GM19372 (cell line): ENCODE data around the gene KRT14.
"Not testable (repeated sequence)": the region's sequence is repeated elsewhere in the genome, so short reads cannot be mapped to it uniquely, and the experiment has no call there.

Experiments
- ATAC-seq: cut with Tn5 transposase; IDR thresholded peaks from one replicate; pipeline ENCODE4 v1.9.1; 2021; ENCODE audit warnings: mild to moderate bottlenecking, low read depth, moderate library complexity; ENCODE audit not compliant: unreplicated experiment

Gene KRT14

DNA sequence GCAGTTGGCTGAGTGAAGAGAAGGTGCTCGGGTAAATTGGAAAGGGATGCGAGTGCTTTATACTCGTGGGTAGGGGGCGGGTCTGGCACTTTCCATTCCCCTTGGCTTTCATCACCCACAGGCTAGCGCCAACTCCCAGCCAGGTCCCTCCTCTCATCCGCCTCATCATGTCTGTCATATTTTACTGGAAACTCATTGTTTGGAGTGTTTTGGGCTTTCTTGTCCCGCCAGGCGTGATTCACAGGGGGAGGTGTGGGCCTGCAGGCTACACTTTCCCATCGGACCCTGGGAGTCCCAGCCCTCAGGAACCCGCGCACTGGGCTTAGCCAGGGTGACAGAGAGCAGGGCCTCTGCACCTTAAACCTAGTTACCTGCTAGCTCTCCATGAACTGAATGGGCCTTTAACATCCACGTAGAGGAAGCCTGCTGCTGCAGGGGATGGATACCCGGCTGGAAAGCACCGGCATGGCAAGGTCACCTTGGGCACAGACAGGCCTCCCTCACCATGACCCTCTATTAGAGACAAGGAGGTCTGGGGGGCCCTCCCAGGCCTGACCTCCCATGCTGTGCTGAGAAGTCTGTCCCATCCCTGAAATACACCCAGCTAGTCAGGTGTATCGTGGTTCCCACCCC lies at the start of gene KRT14:
Gene KRT14, minus strand, starts transcription at position 33 of the 633 bp plus-strand sequence. CDS start 61 bp downstream, outside the sequence.
- no peak for ATAC-seq

- no peak for ATAC-seq
Measured at GRCh38 chr17:41635121-41636097, 48.7 kb upstream of the KRT14 start.

DNA sequence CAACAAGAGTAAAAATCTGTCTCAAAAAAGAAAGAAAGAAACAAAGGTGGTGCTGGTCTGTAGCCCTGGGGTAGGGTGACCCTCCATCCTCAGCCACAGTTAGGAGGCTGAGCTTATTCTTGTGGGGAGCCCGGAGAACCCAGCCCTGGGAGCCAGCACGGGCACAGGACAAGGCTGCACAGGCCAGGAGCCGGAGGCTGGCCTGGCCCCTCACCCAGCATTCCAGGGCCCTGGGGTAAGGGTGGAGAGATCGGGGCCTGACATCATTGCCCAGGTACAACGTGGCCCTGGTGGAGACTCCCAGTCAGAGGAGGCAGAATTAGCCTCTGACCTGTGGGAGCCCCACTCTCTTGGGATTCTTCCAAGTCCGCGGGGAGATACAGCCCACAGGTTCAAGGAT lies 47.9 kb upstream of the KRT14 start:
- no peak for ATAC-seq

GRCh38 chr17:41633556-41634199 lies 47.0 kb upstream of the KRT14 start:
- no peak for ATAC-seq

- no peak for ATAC-seq
Measured at GRCh38 chr17:41632482-41633105, 45.9 kb upstream of the KRT14 start.

DNA sequence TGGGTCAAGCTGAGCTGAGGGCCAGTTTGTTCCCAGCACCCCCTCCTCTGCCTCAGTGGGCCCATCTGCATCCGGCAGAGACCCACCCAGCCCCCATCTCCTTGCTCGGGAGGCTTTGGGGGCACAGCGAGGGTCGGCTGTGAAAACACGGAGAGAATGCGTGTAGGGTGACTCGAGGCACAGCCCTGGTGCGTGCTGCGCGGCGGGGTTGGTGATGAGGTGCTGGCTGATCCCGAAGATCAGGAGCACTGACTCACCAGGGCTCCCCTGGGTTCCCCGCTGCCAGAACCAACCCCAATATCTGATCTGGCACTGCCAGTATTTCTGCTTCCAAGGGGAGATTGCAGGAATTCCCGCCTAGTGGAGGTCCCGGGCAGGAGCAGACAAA lies 45.2 kb upstream of the KRT14 start:
- no peak for ATAC-seq

- ATAC-seq: no peak
Measured at GRCh38 chr17:41631025-41631897, 44.6 kb upstream of the KRT14 start.

DNA sequence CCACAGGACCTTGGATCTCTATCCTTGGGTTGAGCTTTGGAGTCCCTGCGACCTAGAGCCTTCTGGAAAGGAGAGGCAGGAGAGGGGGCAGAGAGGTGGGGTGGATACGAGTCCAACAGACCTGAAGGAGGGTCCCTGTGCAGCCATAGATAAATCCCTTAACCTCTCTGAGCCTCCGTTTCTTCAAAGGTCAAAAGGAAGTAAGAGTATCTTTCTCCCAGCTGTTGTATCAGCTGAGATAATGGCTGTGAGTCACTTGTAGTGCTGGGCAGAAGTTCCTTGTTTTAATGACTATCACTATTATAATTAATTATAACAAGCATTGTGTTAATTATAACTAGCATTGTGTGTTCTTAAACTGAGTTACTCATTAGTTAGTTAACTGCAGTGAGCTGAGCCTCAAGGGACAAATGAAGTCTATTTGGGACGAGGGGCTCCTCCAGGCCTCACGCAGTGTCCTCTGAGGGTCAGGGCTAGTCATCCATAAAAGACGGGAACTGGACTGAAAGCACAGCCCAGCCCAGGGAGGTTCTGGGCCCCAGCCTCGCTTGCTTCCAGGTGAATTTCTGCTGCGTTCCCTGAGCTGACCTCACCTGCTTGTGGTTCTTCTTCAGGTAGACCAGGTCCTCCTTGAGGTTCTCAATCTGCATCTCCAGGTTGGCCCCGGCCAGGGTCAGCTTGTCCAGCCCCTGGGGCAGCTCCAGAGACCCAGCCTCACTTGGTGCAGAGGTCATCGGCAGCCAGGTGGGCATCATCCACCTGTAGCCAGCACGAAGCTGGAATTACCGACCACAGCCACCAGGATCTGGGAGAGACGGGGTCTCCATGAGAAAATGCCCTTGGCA lies 43.4 kb upstream of the KRT14 start:
- ATAC-seq: no peak

- ATAC-seq: no peak
Measured at GRCh38 chr17:41629316-41629715, 42.6 kb upstream of the KRT14 start.

GRCh38 chr17:41628621-41629255 lies 42.0 kb upstream of the KRT14 start:
- ATAC-seq: not testable (repeated sequence)

GRCh38 chr17:41628073-41628370 lies 41.3 kb upstream of the KRT14 start:
- ATAC-seq: not testable (repeated sequence)

DNA sequence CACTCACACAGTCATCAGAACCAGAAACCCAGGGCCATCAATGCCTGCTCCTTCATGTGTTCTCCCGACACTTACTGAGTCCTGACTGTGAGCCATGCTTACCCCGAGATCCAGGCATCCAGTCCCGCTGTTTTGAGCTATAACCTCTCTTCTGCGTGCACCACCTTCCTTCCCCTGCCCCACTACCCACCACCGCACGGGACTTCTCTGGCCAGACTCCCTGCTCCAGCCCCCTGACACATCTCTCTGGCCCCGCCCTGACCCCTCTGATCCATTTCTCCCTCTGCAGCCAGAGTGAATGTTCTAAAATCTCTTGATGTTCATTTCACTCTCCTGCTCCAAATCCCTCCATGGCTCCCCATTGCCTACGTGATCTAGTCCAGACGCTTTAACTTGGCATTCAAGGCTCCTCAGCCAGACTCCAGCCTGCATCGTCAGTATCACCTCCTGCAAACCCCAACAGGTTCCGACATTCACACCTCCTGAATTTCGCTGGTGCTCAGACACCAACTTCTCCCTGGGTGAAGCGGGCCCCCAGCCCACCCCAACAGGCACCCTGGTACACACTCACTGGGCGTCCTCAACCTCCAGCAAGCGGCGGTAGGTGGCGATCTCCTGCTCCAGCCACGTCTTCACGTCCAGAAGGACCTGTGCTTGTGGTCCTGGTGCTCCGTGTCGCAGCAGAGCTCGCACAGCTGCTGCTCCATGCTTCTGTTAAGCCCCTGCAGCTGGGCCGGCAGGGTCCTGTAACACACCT lies 40.8 kb upstream of the KRT14 start:
- ATAC-seq: no peak

GRCh38 chr17:41626914-41627295 lies 40.2 kb upstream of the KRT14 start:
- ATAC-seq: not testable (repeated sequence)

GRCh38 chr17:41626028-41626913 lies 39.6 kb upstream of the KRT14 start:
- ATAC-seq: not testable (repeated sequence)

GRCh38 chr17:41625602-41626001 lies 38.9 kb upstream of the KRT14 start:
- no peak for ATAC-seq

DNA sequence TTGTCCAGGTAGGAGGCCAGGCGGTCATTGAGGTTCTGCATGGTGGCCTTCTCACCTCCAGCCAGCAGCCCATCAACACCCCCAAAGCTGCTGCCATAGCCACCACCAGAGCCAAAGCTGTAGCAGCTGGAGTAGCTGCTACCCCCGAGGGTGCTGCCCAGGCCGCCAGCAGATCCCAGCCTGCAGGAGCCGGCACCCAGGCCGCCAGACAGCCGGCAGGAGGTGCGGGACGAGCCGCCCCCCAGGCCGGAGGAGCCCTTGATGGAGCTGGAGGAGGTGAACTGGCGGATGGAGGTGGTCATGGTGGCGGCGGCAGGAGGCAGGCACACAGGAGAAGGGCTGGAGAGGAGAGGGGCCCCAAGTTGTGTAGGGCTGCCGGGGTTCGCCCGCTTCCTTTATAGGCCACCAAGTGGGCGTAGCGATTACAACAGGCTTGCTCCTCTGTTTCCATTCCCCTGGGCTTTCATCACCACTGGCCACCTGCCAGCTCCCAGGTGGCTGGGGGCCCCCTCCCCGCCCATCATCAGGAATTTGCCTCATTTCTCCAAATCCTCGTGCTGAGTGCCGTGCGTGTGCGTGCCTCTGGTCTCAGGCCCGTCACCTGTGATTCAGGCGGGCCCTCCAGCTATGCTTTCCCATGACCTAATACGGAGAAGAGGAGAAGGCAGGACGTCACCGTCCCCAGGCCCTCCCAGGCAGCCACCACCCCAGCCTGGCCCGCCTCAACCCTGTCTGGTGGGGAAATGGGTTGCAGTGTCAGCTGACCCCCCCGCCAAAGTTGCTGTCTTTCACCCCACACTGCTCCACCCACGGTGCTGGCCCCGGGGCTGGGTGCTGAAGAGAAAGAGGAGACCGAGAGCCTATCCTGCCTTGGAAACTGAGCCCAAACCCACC lies 37.8 kb upstream of the KRT14 start, which contains the start of gene KRT17:
Gene KRT17, minus strand, starts transcription at position 368 of the 894 bp plus-strand sequence. Its CDS starts 66 bp downstream, at position 302.
- ATAC-seq: no peak
